K562 (cell line): ENCODE results near the gene CRYZL1. TPM values are rescaled to one million over a fixed set of nuclear protein-coding genes. Genes with fewer than 3 reads are reported as not detected.

Source experiments
- ATAC-seq: fragments of 200-7000 bp; cut with Tn5 transposase; 3 replicates; pipeline ENCODE4 v1.9.1; 2020; ENCODE audit warnings: moderate library complexity
- BruUV-seq: library from RNA; stranded (reverse); fragments of 400-500 nt; replicated peaks from 2 replicates; lab custom pipeline; 2021; lab: Mats Ljungman, UMichigan
- CTCF ChIA-PET: fragments of 300-600 bp; formaldehyde crosslinking; extraction: SDS; loops from one replicate; lab custom pipeline; 2021; ENCODE audit warnings: low intra/inter-chr PET ratio; lab: Yijun Ruan, JAX
- POLR2A ChIA-PET: fragments of 300-600, 350-650 bp; sonication (Branson Sonifier 250); formaldehyde crosslinking; extraction: SDS; loops from one replicate; lab custom pipeline; 2021; ENCODE audit warnings: antibody characterized with exemption, inconsistent platforms; lab: Yijun Ruan, JAX
- DNase-seq, 4 experiments: peaks; one replicate each; pipeline versions ENCODE4 v3.0.0 to v3.0.0-alpha.2; 2011 to 2018; ENCODE audit warnings: low spot score in 3 of 4, mixed read lengths in 3 of 4; ENCODE audit errors: extremely low read depth in 1 of 4
- FAIRE-seq: peaks from 2 replicates; lab custom pipeline; 2011; peaks lifted over from hg19 to GRCh38; lab: Jason Lieb, UNC
- H2AFZ ChIP-seq: 2 replicates; pipeline ENCODE4 v1.6.0; 2011; ENCODE audit warnings: low read depth, low read length, control low read depth, inconsistent platforms
- H3K27ac ChIP-seq: fragments of 200-600 bp; 3 replicates; pipeline ENCODE4 v1.8.0; 2011; ENCODE audit warnings: low read depth, mild to moderate bottlenecking, control low read depth, inconsistent platforms, low read length, moderate library complexity, mixed read lengths; ENCODE audit errors: extremely low read depth
- H3K27me3 ChIP-seq, 2 experiments: fragments of 300-600 bp in 1 of 2; 2 replicates in 1 of 2; 3 replicates in 1 of 2; pipeline versions ENCODE4 v1.6.0 to v1.8.0; 2011; ENCODE audit warnings: inconsistent platforms in 2 of 2, low read length in 2 of 2, mild to moderate bottlenecking in 1 of 2, mixed read lengths in 1 of 2, moderate library complexity in 1 of 2; ENCODE audit not compliant: control insufficient read depth in 2 of 2, insufficient read depth in 2 of 2
- H3K36me3 ChIP-seq: fragments of 300-600 bp; 3 replicates; pipeline ENCODE4 v1.8.0; 2011; ENCODE audit warnings: mild to moderate bottlenecking, low read length, inconsistent platforms; ENCODE audit not compliant: control insufficient read depth, insufficient read depth
- H3K4me1 ChIP-seq, 2 experiments: fragments of 200-600 bp in 1 of 2; replicated peaks in 1 of 2; 2 replicates in 1 of 2; 3 replicates in 1 of 2; pipeline versions ENCODE4 v1.5.1 to v1.8.0; 2011; ENCODE audit warnings: inconsistent platforms in 2 of 2, low read length in 2 of 2, mild to moderate bottlenecking in 1 of 2, mixed read lengths in 1 of 2, moderate library complexity in 1 of 2; ENCODE audit not compliant: control insufficient read depth in 2 of 2, insufficient read depth in 2 of 2
- H3K4me2 ChIP-seq: 2 replicates; pipeline ENCODE4 v1.6.1; 2011; ENCODE audit warnings: low read length, control low read depth, inconsistent platforms, mixed read lengths; ENCODE audit not compliant: insufficient read depth
- H3K4me3 ChIP-seq: fragments of 200-600 bp; sonication (generic), shearing (Covaris generic); 2 replicates; pipeline ENCODE4 v1.5.1; 2016; ENCODE audit warnings: control low read depth, inconsistent platforms
- H3K79me2 ChIP-seq: fragments of 200-600 bp; 3 replicates; pipeline ENCODE4 v1.8.0; 2011; ENCODE audit warnings: low read length, inconsistent platforms; ENCODE audit not compliant: control insufficient read depth, insufficient read depth
- H3K9ac ChIP-seq, 2 experiments: 2 replicates each; pipeline versions ENCODE4 v1.6.0 to v1.6.1; 2011; ENCODE audit warnings: low read depth in 2 of 2, low read length in 2 of 2, control low read depth in 1 of 2, inconsistent platforms in 1 of 2, mild to moderate bottlenecking in 1 of 2, mixed read lengths in 1 of 2; ENCODE audit not compliant: insufficient read depth in 1 of 2
- H3K9me1 ChIP-seq: one replicate; pipeline ENCODE4 v1.6.0; 2011; ENCODE audit warnings: inconsistent platforms, mild to moderate bottlenecking, low read length, moderate library complexity; ENCODE audit not compliant: control insufficient read depth, insufficient read depth
- H3K9me3 ChIP-seq: replicated peaks from 2 replicates; pipeline ENCODE4 v1.5.1; 2011; ENCODE audit warnings: low read depth, low read length, inconsistent platforms; ENCODE audit not compliant: control insufficient read depth, insufficient read depth
- H4K20me1 ChIP-seq: replicated peaks from 2 replicates; pipeline ENCODE4 v1.6.1; 2011; ENCODE audit warnings: low read length, inconsistent platforms, mixed read lengths; ENCODE audit not compliant: control insufficient read depth, insufficient read depth
- ERF ChIP-seq: fragments of 450-650 bp; formaldehyde crosslinking; IDR thresholded peaks from 2 replicates; pipeline ENCODE4 v1.4.0; 2020; ENCODE audit warnings: mild to moderate bottlenecking, mixed read lengths
- EZH2 ChIP-seq: IDR thresholded peaks from 2 replicates; pipeline ENCODE4 v1.6.1; 2012; ENCODE audit warnings: low read depth, mild to moderate bottlenecking, inconsistent platforms, low read length, borderline replicate concordance
- FOXO4 ChIP-seq: fragments of 450-650 bp; formaldehyde crosslinking; IDR thresholded peaks from 2 replicates; pipeline ENCODE4 v1.4.0; 2020; ENCODE audit warnings: mild to moderate bottlenecking, moderate library complexity
- WGBS: fragments of 100-300 bp; shearing (Covaris generic); methylation state at CpG from one replicate; pipeline ENCODE4 v1.1.6; 2016; ENCODE audit warnings: low coverage, mixed read lengths; ENCODE audit not compliant: insufficient coverage; ENCODE audit errors: missing lambda C conversion rate; 5-methylcytosine and 5-hydroxymethylcytosine counted together
- in situ Hi-C: fragments of 300-500 bp; cut with MboI; formaldehyde crosslinking; loops from 4 replicates; pipeline ENCODE4 v1.15.0; 2018; ENCODE audit warnings: inconsistent platforms, mixed read lengths
- intact Hi-C: fragments of 100-400 bp; cut with micrococcal nuclease; formaldehyde crosslinking; loops from 2 replicates; pipeline ENCODE4 v1.14.2; 2022
- polyA plus RNA-seq, 8 experiments: library from polyadenylated mRNA; depleted of rRNA in 4 of 8; stranded (reverse) in 5 of 8; unstranded in 3 of 8; fragments of >200 nt; fragmentation: Nextera tagmentation in 2 of 8; fragmentation: Illumina TruSeq in 1 of 8; extraction: Ambion mirVana in 2 of 8; extraction: Trizol in 1 of 8; gene quantifications; 2 replicates each; pipeline versions ENCODE4 v1.2.1 to v1.2.3, GENCODE V29; 2011 to 2014; ENCODE audit warnings: inconsistent platforms in 1 of 8, missing spikeins in 1 of 8
- total RNA-seq, 7 experiments: library from RNA; depleted of rRNA in 6 of 7; stranded (reverse); fragments of >200 nt in 6 of 7; fragmentation: Illumina TruSeq in 2 of 7; extraction: Trizol in 2 of 7; gene quantifications; 2 replicates each; pipeline versions ENCODE4 v1.2.1 to v1.2.3, GENCODE V29; 2011 to 2021; ENCODE audit warnings: low replicate concordance in 1 of 7
- TF ChIP-seq, protein P1 (sequence below), 2 experiments: fragments of 450-650 bp in 1 of 2; sonication (generic) in 1 of 2; formaldehyde crosslinking in 1 of 2; IDR thresholded peaks; 2 replicates each; pipeline versions ENCODE4 v1.7.1 to v1.9.0; 2016 to 2022; ENCODE audit warnings: inconsistent platforms in 1 of 2, mild to moderate bottlenecking in 1 of 2, missing genetic modification reagents in 1 of 2

CRYZL1 gene
- total and polyA plus RNA-seq, 9 of the 15 experiments (the other 6 are each of a cell fraction or from before 2014, with no cell fraction given) = 19.9 to 98.2 (median 39.2) TPM

DNA sequence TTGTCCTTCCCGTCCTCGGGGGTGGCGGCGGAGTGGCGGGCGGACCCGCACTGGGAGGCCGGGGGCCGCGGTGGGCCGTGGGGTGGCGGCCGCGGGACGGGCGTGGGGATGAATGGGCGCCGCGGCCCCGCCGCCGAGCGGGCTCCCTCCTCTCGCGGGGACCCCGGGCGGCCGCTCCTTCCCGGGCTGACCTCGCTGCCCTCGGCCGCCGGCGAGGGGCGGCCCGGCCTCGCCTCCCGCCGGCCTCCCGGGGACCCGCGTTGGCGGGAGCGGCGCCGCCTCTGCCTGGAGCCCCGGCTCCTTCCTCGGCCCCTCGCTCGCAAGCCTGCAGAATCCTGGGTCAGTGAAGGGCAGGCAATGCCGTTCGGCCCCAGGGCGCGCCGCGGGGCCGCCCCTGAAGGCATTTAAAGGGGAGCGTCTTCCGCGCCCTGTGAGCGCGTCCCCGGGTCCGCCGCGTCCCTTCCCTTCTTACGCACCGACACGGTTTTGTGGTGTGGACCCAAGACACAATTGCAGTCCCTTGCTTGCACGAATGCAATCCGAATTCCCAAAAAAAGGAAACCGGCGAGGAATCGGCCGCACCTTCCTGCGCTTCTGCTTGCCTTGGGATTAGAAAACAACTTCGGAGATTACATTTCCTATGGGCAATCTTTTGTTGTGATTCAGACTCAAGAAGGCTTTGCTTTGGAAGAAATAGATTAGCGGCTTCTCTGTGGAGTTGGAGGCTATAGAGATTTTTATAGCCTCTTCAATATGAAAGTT lies 1.5 kb upstream of the CRYZL1 start:
- ChIA-PET POLR2A (interaction anchor here (0.6 kb wide), 1 partner anchor 115 kb away, joined by 3 read pairs; no protein-coding TSS in a partner anchor), CTCF (no interaction called here)
- no TSS peak for BruUV-seq
- no peaks in the 10 kb centered on the region for H3K36me3 ChIP-seq
- no peaks in the 10 kb centered on the region for H3K9me3 ChIP-seq
- in situ Hi-C loops = no loop called here
- ATAC-seq = no peak
- peak overlapping the region in 1 of 2 experiments; percentile 87; a peak in 2 of 4 replicates for H3K9ac ChIP-seq
- FAIRE-seq = no peak
- H3K27me3 ChIP-seq = peaks cover 4 to 10% of the 10 kb centered on the region in 2 experiments; a peak in 1 of 5 replicates
- H3K9me1 ChIP-seq = no peaks in the 10 kb centered on the region
- no peak overlapping the region for H3K27ac ChIP-seq
- 2% methylated on average over 39 of the region's 78 CpGs for WGBS
- H3K4me1 ChIP-seq = peaks cover 5 to 12% of the 10 kb centered on the region in 2 experiments; a peak in 4 of 5 replicates
- H3K79me2 ChIP-seq = peaks cover 26% of the 10 kb centered on the region
- intact Hi-C loops = no loop called here
- H3K4me3 ChIP-seq = peak overlapping the region; percentile 64
- H3K4me2 ChIP-seq = peak overlapping the region; percentile 93
- DNase-seq = peak; percentile 36 to 56 (median 50)
- H4K20me1 ChIP-seq = no peaks in the 10 kb centered on the region
- H2AFZ ChIP-seq = peak overlapping the region; percentile 98
- TF ChIP-seq ERF (CRISPR knock-in tag) (no peak), FOXO4 (CRISPR knock-in tag) (no peak), EZH2 (peak; percentile 88)
- TF ChIP-seq, protein P1, sequence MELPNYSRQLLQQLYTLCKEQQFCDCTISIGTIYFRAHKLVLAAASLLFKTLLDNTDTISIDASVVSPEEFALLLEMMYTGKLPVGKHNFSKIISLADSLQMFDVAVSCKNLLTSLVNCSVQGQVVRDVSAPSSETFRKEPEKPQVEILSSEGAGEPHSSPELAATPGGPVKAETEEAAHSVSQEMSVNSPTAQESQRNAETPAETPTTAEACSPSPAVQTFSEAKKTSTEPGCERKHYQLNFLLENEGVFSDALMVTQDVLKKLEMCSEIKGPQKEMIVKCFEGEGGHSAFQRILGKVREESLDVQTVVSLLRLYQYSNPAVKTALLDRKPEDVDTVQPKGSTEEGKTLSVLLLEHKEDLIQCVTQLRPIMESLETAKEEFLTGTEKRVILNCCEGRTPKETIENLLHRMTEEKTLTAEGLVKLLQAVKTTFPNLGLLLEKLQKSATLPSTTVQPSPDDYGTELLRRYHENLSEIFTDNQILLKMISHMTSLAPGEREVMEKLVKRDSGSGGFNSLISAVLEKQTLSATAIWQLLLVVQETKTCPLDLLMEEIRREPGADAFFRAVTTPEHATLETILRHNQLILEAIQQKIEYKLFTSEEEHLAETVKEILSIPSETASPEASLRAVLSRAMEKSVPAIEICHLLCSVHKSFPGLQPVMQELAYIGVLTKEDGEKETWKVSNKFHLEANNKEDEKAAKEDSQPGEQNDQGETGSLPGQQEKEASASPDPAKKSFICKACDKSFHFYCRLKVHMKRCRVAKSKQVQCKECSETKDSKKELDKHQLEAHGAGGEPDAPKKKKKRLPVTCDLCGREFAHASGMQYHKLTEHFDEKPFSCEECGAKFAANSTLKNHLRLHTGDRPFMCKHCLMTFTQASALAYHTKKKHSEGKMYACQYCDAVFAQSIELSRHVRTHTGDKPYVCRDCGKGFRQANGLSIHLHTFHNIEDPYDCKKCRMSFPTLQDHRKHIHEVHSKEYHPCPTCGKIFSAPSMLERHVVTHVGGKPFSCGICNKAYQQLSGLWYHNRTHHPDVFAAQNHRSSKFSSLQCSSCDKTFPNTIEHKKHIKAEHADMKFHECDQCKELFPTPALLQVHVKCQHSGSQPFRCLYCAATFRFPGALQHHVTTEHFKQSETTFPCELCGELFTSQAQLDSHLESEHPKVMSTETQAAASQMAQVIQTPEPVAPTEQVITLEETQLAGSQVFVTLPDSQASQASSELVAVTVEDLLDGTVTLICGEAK (IDR thresholded peaks at IDR 0.05) = 0 out of 2 replicates have a peak, but pooled peaks have one; percentile 29
- TF ChIP-seq, protein P1 (CRISPR knock-in tag; IDR thresholded peaks at IDR 0.05) = no peak
